Calu3 (cell line): ENCODE results near the gene EHMT1. TPM values are rescaled to one million over a fixed set of nuclear protein-coding genes. Genes with fewer than 3 reads are reported as not detected.

Source experiments
- BruUV-seq: library from RNA; stranded (reverse); fragments of 400-500 nt; replicated peaks from 2 replicates; lab custom pipeline; 2021; lab: Mats Ljungman, UMichigan
- CTCF ChIA-PET: fragments of 300-600 bp; sonication (Branson Sonifier 250); formaldehyde crosslinking; loops from one replicate; lab custom pipeline; 2022; ENCODE audit warnings: antibody characterized with exemption; lab: Charles Lee
- DNase-seq: peaks from one replicate; pipeline ENCODE4 v3.0.0; 2022
- H3K27ac Mint-ChIP-seq: one replicate; pipeline ENCODE4 v1.8.0; 2022; ENCODE audit warnings: mixed read lengths; ENCODE audit not compliant: unreplicated experiment
- H3K27me3 Mint-ChIP-seq: one replicate; pipeline ENCODE4 v1.8.0; 2022; ENCODE audit warnings: mixed read lengths; ENCODE audit not compliant: unreplicated experiment
- H3K36me3 Mint-ChIP-seq: one replicate; pipeline ENCODE4 v1.8.0; 2022; ENCODE audit warnings: mild to moderate bottlenecking, moderate library complexity, mixed read lengths; ENCODE audit not compliant: insufficient read depth, unreplicated experiment
- H3K4me1 Mint-ChIP-seq: one replicate; pipeline ENCODE4 v1.8.0; 2022; ENCODE audit warnings: mild to moderate bottlenecking, low read depth, mixed read lengths; ENCODE audit not compliant: unreplicated experiment
- H3K4me3 Mint-ChIP-seq: one replicate; pipeline ENCODE4 v1.8.0; 2022; ENCODE audit warnings: mild to moderate bottlenecking, low read depth, moderate library complexity, mixed read lengths; ENCODE audit not compliant: unreplicated experiment
- H3K9me3 Mint-ChIP-seq: one replicate; pipeline ENCODE4 v1.8.0; 2022; ENCODE audit warnings: low read depth, mixed read lengths; ENCODE audit not compliant: unreplicated experiment
- intact Hi-C: fragments of 100-400 bp; cut with micrococcal nuclease; formaldehyde crosslinking; loops from one replicate; pipeline ENCODE4 v1.10.0; 2022; ENCODE audit not compliant: unreplicated experiment
- total RNA-seq: library from RNA; stranded (reverse); gene quantifications from 2 replicates; pipeline ENCODE4 v1.2.3, GENCODE V29; 2022
- TF ChIP-seq, protein P1 (sequence below): fragments of 200-600 bp; IDR thresholded peaks from one replicate; pipeline ENCODE4 v1.8.0; 2022; ENCODE audit warnings: antibody characterized with exemption; ENCODE audit not compliant: unreplicated experiment

Gene EHMT1
- total RNA-seq, 1 experiment from 2014 or later, result 56.0 TPM

DNA sequence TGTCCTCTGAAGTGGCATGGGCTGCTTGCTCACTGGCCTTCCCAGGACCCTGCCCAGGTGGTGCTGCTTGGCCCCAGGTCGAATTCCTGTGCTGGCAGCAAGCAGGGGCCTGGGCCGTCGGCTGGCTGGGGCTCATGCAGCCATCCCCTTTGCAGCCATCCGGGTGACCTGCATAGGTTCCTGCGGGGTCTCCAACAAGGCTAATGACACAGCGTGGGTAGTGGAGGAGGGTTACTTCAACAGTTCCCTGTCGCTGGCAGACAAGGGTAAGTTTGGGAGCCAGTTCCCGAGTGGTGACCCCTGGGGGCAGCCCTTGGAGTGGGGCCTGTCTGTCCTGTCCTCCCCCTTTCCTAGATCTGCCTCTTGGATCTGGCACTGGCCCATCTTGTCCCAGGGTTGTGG lies 6.1 kb upstream of the EHMT1 start:
- TF ChIP-seq, protein P1, sequence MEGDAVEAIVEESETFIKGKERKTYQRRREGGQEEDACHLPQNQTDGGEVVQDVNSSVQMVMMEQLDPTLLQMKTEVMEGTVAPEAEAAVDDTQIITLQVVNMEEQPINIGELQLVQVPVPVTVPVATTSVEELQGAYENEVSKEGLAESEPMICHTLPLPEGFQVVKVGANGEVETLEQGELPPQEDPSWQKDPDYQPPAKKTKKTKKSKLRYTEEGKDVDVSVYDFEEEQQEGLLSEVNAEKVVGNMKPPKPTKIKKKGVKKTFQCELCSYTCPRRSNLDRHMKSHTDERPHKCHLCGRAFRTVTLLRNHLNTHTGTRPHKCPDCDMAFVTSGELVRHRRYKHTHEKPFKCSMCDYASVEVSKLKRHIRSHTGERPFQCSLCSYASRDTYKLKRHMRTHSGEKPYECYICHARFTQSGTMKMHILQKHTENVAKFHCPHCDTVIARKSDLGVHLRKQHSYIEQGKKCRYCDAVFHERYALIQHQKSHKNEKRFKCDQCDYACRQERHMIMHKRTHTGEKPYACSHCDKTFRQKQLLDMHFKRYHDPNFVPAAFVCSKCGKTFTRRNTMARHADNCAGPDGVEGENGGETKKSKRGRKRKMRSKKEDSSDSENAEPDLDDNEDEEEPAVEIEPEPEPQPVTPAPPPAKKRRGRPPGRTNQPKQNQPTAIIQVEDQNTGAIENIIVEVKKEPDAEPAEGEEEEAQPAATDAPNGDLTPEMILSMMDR, result no peak
- no peak for DNase-seq
- Mint-ChIP-seq H3K27me3 (no peaks in the 10 kb centered on the region), H3K36me3 (peaks cover 57% of the 10 kb centered on the region), H3K27ac (peak overlapping the region; percentile 95), H3K4me3 (peak overlapping the region; percentile 63), H3K9me3 (no peaks in the 10 kb centered on the region), H3K4me1 (peaks cover 34% of the 10 kb centered on the region)
- CTCF ChIA-PET, result no interaction called here
- intact Hi-C loops, result no loop called here
- BruUV-seq, result TSS peak; percentile 13

DNA sequence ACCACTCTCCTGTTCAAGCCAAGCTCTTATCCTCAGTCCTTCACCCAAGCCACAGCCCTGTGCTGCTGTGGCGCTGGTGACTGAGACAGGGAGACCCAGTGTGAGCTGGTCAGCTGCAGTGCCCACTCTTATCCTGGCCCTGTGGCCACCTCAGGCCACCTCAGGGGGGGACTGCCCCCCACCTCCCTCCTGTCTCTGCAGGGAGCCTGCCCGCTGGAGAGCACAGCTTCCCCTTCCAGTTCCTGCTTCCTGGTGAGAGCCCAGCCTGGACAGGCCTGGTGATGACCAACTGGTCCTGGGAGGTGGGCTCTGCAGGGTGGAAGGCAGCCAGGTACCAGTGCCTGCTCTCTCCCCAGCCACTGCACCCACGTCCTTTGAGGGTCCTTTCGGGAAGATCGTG lies 5.5 kb upstream of the EHMT1 start:
- intact Hi-C loops, result no loop called here
- H3K9me3 Mint-ChIP-seq, result no peaks in the 10 kb centered on the region
- CTCF ChIA-PET, result no interaction called here
- no peak for DNase-seq
- H3K4me3 Mint-ChIP-seq, result peak overlapping the region; percentile 49
- no peaks in the 10 kb centered on the region for H3K27me3 Mint-ChIP-seq
- peaks cover 62% of the 10 kb centered on the region for H3K36me3 Mint-ChIP-seq
- peaks cover 35% of the 10 kb centered on the region for H3K4me1 Mint-ChIP-seq
- TF ChIP-seq, protein P1, result no peak
- no TSS peak for BruUV-seq
- H3K27ac Mint-ChIP-seq, result peak overlapping the region; percentile 95

DNA sequence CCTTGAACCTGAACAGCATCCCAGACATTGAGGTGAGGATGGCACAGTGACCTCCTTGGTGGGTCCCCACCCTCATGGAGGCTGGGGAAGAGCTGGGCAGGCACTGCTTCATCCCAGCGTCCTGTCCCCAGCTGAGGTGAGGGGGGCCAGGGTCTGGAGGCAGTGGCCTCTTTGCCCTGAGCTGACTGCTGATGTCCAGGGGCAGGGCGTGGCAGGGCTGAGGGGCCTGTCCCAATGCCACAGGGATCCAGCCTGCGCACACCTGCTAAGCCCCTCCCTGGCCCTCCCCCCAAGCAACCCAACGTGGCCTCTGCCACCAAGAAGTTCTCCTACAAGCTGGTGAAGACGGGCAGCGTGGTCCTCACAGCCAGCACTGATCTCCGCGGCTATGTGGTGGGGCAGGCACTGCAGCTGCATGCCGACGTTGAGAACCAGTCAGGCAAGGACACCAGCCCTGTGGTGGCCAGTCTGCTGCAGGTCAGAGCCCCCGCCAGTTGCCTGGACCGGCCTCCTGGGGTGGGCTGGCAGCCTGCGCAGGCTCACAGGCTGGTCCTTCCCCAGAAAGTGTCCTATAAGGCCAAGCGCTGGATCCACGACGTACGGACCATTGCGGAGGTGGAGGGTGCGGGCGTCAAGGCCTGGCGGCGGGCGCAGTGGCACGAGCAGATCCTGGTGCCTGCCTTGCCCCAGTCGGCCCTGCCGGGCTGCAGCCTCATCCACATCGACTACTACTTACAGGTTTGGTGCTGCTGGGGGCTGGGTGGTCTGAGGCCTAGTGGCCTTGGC lies 4.9 kb upstream of the EHMT1 start:
- peaks cover 35% of the 10 kb centered on the region for H3K4me1 Mint-ChIP-seq
- peak overlapping the region; percentile 49 for H3K4me3 Mint-ChIP-seq
- DNase-seq, result no peak
- intact Hi-C loops, result no loop called here
- H3K36me3 Mint-ChIP-seq, result peaks cover 68% of the 10 kb centered on the region
- no TSS peak for BruUV-seq
- H3K27ac Mint-ChIP-seq, result peak overlapping the region; percentile 95
- no peaks in the 10 kb centered on the region for H3K27me3 Mint-ChIP-seq
- H3K9me3 Mint-ChIP-seq, result no peaks in the 10 kb centered on the region
- CTCF ChIA-PET, result no interaction called here
- TF ChIP-seq, protein P1, result no peak

DNA sequence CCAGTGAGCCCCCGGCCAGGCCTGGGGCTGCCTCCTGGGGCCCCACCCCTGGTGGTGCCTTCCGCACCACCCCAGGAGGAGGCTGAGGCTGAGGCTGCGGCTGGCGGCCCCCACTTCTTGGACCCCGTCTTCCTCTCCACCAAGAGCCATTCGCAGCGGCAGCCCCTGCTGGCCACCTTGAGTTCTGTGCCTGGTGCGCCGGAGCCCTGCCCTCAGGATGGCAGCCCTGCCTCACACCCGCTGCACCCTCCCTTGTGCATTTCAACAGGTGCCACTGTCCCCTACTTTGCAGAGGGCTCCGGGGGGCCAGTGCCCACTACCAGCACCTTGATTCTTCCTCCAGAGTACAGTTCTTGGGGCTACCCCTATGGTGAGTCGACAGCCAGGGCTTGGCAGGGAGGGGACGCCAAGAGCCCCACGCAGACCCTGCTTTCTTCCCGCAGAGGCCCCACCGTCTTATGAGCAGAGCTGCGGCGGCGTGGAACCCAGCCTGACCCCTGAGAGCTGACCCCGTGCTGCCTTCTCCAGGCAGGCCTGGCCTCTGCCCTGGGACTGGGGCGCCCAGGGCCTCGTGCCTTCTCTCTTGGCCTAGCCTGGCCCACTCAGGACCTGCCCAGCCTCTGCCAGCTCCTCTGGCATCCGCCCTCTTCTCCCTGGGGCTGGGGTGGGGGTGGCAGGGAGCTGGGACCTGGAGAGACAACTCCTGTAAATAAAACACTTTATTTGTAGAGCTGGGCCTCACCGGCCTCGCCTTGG lies 4.0 kb upstream of the EHMT1 start:
- BruUV-seq, result no TSS peak
- Mint-ChIP-seq H3K9me3 (no peaks in the 10 kb centered on the region), H3K27ac (peak overlapping the region; percentile 86), H3K36me3 (peaks cover 75% of the 10 kb centered on the region), H3K4me1 (peaks cover 39% of the 10 kb centered on the region), H3K27me3 (no peaks in the 10 kb centered on the region), H3K4me3 (no peak overlapping the region)
- intact Hi-C loops, result no loop called here
- TF ChIP-seq, protein P1, result no peak
- no peak for DNase-seq
- CTCF ChIA-PET, result no interaction called here
